Activated CD8-positive, alpha-beta T cell treated with anti-CD3 and anti-CD28 coated beads, Interleukin-2, amount 10 ng/mL, durations not matched to agents 7 days and 5 days (primary cell): Measurements from ENCODE around the gene TNS4. TPM values are rescaled to one million over a fixed set of nuclear protein-coding genes. Genes with fewer than 3 reads are reported as not detected.

Source experiments
- ATAC-seq: fragments of 150-1000 bp; cut with Tn5 transposase; one replicate; pipeline ENCODE4 v1.10.0; 2021; ENCODE audit warnings: moderate library complexity
- CTCF ChIA-PET: fragments of 350-600 bp; sonication (Branson Sonifier 250); formaldehyde crosslinking; loops from one replicate; lab custom pipeline; 2021; ENCODE audit warnings: antibody characterized with exemption; lab: Charles Lee
- POLR2A ChIA-PET: fragments of 350-600 bp; sonication (Branson Sonifier 250); formaldehyde crosslinking; loops from one replicate; lab custom pipeline; 2021; ENCODE audit warnings: antibody characterized with exemption; lab: Charles Lee
- DNase-seq: peaks from one replicate; pipeline ENCODE4 v3.0.0-alpha.2; 2020
- H3K27ac Mint-ChIP-seq: one replicate; pipeline ENCODE4 v1.8.0; 2021; ENCODE audit warnings: mild to moderate bottlenecking, mixed read lengths
- H3K27me3 Mint-ChIP-seq: one replicate; pipeline ENCODE4 v1.8.0; 2021; ENCODE audit warnings: low read depth, mixed read lengths
- H3K36me3 Mint-ChIP-seq: one replicate; pipeline ENCODE4 v1.8.0; 2021; ENCODE audit warnings: low read depth, mixed read lengths
- H3K4me1 Mint-ChIP-seq: one replicate; pipeline ENCODE4 v1.8.0; 2021; ENCODE audit warnings: low read depth, mixed read lengths
- H3K4me3 Mint-ChIP-seq: one replicate; pipeline ENCODE4 v1.8.0; 2021; ENCODE audit warnings: mild to moderate bottlenecking, mixed read lengths
- H3K9me3 Mint-ChIP-seq: one replicate; pipeline ENCODE4 v1.8.0; 2022; ENCODE audit warnings: mixed read lengths; ENCODE audit not compliant: insufficient read depth
- total RNA-seq, 2 experiments: library from RNA; stranded (reverse); gene quantifications; one replicate each; pipeline ENCODE4 v1.2.3, GENCODE V29; 2021

The TNS4 gene
- total RNA-seq, 2 experiments from 2014 or later, result 8.4 to 9.0 TPM

DNA sequence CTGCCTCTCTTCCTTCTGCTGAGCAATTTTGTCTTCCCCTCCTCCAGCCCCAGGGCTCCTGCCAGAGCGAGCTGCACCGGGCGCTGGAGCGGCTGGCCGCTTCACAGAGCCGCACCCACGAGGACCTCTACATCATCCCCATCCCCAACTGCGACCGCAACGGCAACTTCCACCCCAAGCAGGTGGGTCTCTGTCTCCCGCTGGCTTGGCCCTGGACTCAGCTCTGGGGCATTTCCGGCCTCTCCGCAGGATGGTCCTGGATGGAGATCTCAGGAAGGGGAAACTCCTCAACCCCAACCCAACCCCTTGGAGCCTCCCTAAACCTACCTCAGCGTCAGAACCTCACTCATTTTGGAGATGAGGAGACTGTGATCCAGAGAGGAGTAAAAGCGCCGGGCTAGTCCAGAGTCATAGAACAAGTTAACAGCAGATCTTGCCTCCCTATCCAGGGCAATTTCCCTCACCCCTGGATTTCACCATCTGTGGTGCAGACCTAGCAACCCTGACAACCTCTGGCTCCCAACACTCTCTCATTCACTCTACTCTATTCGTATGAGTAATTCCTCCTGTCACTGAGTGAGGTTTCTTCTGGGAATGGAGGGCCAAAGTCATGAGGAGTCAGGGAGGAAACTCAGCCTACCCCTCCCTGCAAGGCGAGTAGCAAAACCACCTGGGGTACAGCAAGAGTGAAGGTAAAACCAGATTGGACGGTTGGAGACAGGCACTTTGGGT is 47.4 kb downstream of the TNS4 start:
- POLR2A ChIA-PET, result no interaction called here
- Mint-ChIP-seq H3K27ac (no peak overlapping the region), H3K36me3 (peaks cover 20% of the 10 kb centered on the region), H3K4me1 (peaks cover 9% of the 10 kb centered on the region), H3K9me3 (no peaks in the 10 kb centered on the region), H3K27me3 (no peaks in the 10 kb centered on the region), H3K4me3 (no peak overlapping the region)
- DNase-seq (no peak), ATAC-seq (no peak)
- CTCF ChIA-PET, result interaction anchor here (0.8 to 2.7 kb wide), 4 partner anchors 10 to 105 kb away, joined by 3 to 11 read pairs (median 4); no protein-coding TSS in a partner anchor

DNA sequence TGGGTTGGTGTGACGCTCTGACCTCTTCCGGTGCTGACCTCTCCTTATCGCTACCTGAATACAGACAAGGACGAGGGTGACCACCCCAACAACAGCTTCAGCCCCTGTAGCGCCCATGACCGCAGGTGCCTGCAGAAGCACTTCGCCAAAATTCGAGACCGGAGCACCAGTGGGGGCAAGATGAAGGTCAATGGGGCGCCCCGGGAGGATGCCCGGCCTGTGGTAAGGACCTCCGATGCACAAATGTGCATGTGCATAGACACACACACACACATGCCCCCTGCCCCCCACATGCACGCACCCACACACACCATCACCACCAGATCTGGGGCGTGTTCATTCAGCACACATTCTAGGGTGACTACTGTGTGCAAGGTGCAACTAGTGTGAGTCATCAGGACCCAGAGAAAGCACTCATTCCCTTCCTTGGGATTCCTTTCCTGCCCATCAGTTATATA is 48.5 kb downstream of the TNS4 start:
- H3K36me3 Mint-ChIP-seq, result peaks cover 20% of the 10 kb centered on the region
- ChIA-PET CTCF (interaction anchor here (0.8 kb wide), 1 partner anchor 9 kb away, joined by 3 read pairs; no protein-coding TSS in a partner anchor), POLR2A (interaction anchor here (0.7 kb wide), 1 partner anchor 60 kb away, joined by 3 read pairs; no protein-coding TSS in a partner anchor)

DNA sequence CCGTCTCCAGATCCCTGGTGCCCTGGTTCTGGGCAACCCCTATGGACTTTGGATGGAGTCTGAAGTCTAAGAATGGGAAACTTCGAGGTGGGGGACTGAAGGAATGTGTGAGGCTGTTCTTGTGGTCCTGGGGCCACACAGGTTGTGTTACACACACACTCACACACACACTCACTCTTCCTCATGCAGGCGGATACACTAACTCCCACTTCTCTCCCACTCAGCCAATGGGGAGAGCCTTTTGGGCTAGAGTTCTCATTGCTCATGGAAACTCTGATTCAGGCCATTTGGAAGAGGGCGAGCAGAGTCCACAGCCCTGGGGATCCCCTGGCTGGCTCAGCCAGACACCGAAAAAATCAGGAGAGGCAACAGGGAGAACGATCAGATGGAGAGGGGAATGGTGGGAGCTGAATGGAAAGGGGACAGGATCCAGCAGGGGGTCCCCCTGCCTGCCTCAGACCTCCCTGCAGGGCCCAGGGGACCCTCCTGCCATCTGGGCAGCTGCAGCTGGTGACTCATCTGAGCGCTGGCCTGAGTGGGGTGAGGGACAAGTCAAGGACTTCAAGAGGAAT is 49.1 kb downstream of the TNS4 start:
- no peak overlapping the region for H3K27ac Mint-ChIP-seq
- no peaks in the 10 kb centered on the region for H3K27me3 Mint-ChIP-seq
- H3K36me3 Mint-ChIP-seq, result peaks cover 18% of the 10 kb centered on the region
- H3K4me3 Mint-ChIP-seq, result no peak overlapping the region
- peaks cover 24% of the 10 kb centered on the region for H3K4me1 Mint-ChIP-seq
- no peak for DNase-seq
- POLR2A ChIA-PET, result interaction anchor here (0.7 kb wide), 1 partner anchor 60 kb away, joined by 3 read pairs; no protein-coding TSS in a partner anchor
- no peak for ATAC-seq
- CTCF ChIA-PET, result interaction anchor here (0.7 to 6.7 kb wide), 3 partner anchors 24 to 80 kb away, joined by 3 to 50 read pairs (median 7); no protein-coding TSS in a partner anchor
- H3K9me3 Mint-ChIP-seq, result no peaks in the 10 kb centered on the region

More for the DNA sequence above, 48.5 kb downstream of the TNS4 start:
- DNase-seq, result no peak
- no peaks in the 10 kb centered on the region for H3K27me3 Mint-ChIP-seq
- peaks cover 19% of the 10 kb centered on the region for H3K4me1 Mint-ChIP-seq
- no peak overlapping the region for H3K4me3 Mint-ChIP-seq
- no peak overlapping the region for H3K27ac Mint-ChIP-seq
- no peaks in the 10 kb centered on the region for H3K9me3 Mint-ChIP-seq
- ATAC-seq, result no peak

DNA sequence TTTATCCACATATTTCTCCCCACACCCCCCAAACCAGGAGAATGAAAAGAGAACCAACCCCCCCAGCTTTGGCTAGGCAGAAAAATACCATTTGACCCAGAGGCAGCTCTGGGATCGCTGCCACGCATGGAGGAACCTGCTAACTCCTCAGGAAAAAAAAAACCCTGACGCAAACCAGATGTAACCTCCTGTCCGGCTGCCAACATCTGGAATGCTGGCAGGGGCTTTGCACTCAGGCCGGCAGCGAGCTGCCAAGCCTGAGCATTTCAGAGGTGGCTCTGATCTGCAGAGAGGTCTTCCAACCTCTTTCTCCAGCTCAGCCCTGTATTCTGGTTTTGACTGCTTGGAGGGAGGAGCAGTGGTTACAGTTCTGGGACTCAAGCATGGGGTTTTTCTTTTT is 50.0 kb downstream of the TNS4 start:
- H3K27ac Mint-ChIP-seq, result no peak overlapping the region
- peaks cover 18% of the 10 kb centered on the region for H3K36me3 Mint-ChIP-seq
- DNase-seq (no peak), ATAC-seq (no peak)
- H3K27me3 Mint-ChIP-seq, result no peaks in the 10 kb centered on the region
- no peaks in the 10 kb centered on the region for H3K9me3 Mint-ChIP-seq
- CTCF ChIA-PET, result interaction anchor here (0.7 to 6.7 kb wide), 5 partner anchors 10 to 81 kb away, joined by 3 to 50 read pairs (median 4); partner anchors contain the start of gene TOP2A
- POLR2A ChIA-PET, result interaction anchor here (0.9 to 1.2 kb wide), 2 partner anchors 33 to 105 kb away, joined by 3 to 4 read pairs; partner anchors contain the start of gene TOP2A
- H3K4me1 Mint-ChIP-seq, result peaks cover 31% of the 10 kb centered on the region
- H3K4me3 Mint-ChIP-seq, result no peak overlapping the region

DNA sequence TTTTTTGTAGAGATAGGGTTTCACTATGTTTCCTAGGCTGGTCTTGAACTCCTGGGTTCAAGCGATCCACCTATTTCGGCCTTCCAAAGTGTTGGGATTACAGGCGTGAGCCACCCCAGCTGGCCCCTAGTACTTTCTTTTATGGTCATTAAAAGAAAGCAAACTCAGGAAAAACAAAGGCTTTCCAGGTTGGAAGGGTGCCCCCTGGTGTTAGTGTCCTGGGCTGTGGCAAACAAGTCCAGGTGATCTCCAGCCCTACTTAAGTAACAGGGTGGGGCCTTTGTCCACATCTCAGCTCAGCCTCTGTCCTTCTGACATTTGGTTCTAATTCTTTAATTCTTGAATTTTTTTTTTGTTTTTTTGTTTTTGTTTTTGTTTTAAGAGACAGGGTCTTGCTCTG is 51.2 kb downstream of the TNS4 start:
- Mint-ChIP-seq H3K36me3 (peaks cover 12% of the 10 kb centered on the region), H3K4me3 (no peak overlapping the region), H3K4me1 (peaks cover 40% of the 10 kb centered on the region), H3K27me3 (no peaks in the 10 kb centered on the region), H3K27ac (no peak overlapping the region), H3K9me3 (no peaks in the 10 kb centered on the region)
- DNase-seq (peak; percentile 58), ATAC-seq (no peak)
- POLR2A ChIA-PET, result no interaction called here
- CTCF ChIA-PET, result interaction anchor here (0.6 to 6.7 kb wide), 13 partner anchors 8 to 110 kb away, joined by 3 to 50 read pairs (median 4); no protein-coding TSS in a partner anchor

DNA sequence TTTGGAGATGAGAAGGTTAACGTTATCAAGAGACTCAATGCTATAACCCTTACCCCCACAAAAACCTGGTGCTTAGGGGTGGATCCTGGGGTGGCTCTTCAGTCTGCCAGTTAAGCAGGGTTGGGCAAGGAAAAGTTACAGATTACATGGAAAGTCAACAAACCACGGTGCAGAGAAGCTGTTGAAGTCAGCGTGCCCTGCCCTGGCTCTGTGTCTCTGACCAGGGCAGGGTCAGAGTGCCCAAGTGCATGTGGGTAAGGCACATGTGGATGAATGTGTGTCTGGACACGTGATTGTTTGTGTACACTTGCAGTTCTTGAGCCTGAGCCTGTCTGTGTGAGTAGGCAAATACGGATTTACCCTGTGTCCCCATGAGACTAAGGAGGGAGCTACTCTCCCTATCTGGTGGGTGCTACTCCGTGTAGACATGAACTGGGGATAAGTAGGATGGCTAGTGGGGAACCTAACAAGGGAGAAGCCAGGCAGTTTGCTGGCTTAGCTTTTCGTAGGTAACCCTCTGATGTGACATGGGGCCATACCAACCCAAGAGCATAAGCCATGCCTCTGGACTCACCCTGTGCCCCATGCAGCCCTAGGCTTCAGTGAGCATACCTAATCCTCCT is 52.7 kb downstream of the TNS4 start:
- ATAC-seq, result no peak

DNA sequence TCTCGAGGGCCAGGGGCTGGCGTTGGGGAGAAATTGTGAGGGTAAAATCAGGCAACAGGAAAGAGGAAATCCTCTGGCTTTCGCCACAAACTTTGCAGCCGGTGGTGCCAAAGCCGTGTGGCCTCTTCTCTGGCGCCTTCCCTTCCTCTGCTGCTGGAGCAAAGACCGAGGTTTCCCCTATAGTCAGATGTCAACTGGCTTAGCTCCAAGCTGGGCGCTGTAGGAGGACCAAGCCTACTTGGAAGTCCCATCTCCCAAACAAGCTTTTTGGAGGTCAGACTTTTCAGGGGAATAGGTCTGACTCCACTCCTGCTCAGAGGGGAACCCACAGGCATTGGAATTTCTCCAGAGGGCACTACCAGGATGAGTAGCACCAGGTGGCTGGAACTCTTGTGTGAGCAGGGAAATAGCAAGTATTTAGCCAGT is 53.2 kb downstream of the TNS4 start:
- no peaks in the 10 kb centered on the region for H3K27me3 Mint-ChIP-seq
- ChIA-PET CTCF (interaction anchor here (0.9 to 6.7 kb wide), 10 partner anchors 7 to 112 kb away, joined by 3 to 50 read pairs (median 6); partner anchors contain the start of gene TOP2A), POLR2A (interaction anchor here (0.6 to 1.9 kb wide), 5 partner anchors 13 to 91 kb away, joined by 3 to 7 read pairs (median 5); no protein-coding TSS in a partner anchor)
- DNase-seq (peak; percentile 37), ATAC-seq (no peak)
- H3K4me1 Mint-ChIP-seq, result peaks cover 55% of the 10 kb centered on the region
- H3K27ac Mint-ChIP-seq, result peak overlapping the region; percentile 62
- H3K36me3 Mint-ChIP-seq, result peaks cover 6% of the 10 kb centered on the region
- no peaks in the 10 kb centered on the region for H3K9me3 Mint-ChIP-seq
- peak overlapping the region; percentile 24 for H3K4me3 Mint-ChIP-seq

More for the DNA sequence above, 52.7 kb downstream of the TNS4 start:
- ChIA-PET CTCF (interaction anchor here (0.8 to 6.7 kb wide), 14 partner anchors 11 to 317 kb away, joined by 3 to 50 read pairs (median 3); partner anchors contain the start of gene TOP2A), POLR2A (interaction anchor here (0.6 to 1.6 kb wide), 3 partner anchors 22 to 92 kb away, joined by 3 to 5 read pairs (median 5); no protein-coding TSS in a partner anchor)
- H3K27me3 Mint-ChIP-seq, result no peaks in the 10 kb centered on the region
- no peak for DNase-seq
- H3K4me1 Mint-ChIP-seq, result peaks cover 53% of the 10 kb centered on the region
- no peaks in the 10 kb centered on the region for H3K9me3 Mint-ChIP-seq
- H3K4me3 Mint-ChIP-seq, result no peak overlapping the region
- peaks cover 9% of the 10 kb centered on the region for H3K36me3 Mint-ChIP-seq
- peak overlapping the region; percentile 57 for H3K27ac Mint-ChIP-seq

DNA sequence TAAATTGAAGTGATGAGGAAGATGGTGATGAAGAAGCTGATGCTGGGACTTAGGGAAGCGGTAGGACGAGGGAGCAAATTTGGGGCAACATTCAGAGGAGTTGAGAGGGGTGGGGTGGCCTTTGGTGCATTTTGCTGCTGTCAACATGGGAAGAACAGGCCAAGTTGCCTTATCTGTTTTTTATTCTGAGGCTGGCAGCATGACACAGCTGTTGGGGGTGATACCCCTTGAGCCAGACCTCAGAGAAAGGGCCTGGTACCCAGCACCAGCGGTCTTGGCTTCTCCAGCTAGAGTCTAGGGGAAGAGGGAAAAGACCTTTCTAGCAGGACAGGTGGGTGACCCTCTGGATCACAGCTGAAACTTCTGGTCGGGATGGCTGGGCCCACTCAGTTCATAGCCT is 53.6 kb downstream of the TNS4 start:
- Mint-ChIP-seq H3K36me3 (peaks cover 6% of the 10 kb centered on the region), H3K27ac (peak overlapping the region; percentile 62), H3K9me3 (no peaks in the 10 kb centered on the region), H3K4me3 (peak overlapping the region; percentile 24), H3K27me3 (no peaks in the 10 kb centered on the region), H3K4me1 (peaks cover 55% of the 10 kb centered on the region)
- ATAC-seq (no peak), DNase-seq (no peak)
- ChIA-PET CTCF (interaction anchor here (0.9 to 6.7 kb wide), 11 partner anchors 8 to 113 kb away, joined by 3 to 50 read pairs (median 5); partner anchors contain the start of gene TOP2A), POLR2A (interaction anchor here (0.7 to 1.9 kb wide), 5 partner anchors 14 to 85 kb away, joined by 3 to 7 read pairs (median 4); partner anchors contain the start of gene TOP2A)

DNA sequence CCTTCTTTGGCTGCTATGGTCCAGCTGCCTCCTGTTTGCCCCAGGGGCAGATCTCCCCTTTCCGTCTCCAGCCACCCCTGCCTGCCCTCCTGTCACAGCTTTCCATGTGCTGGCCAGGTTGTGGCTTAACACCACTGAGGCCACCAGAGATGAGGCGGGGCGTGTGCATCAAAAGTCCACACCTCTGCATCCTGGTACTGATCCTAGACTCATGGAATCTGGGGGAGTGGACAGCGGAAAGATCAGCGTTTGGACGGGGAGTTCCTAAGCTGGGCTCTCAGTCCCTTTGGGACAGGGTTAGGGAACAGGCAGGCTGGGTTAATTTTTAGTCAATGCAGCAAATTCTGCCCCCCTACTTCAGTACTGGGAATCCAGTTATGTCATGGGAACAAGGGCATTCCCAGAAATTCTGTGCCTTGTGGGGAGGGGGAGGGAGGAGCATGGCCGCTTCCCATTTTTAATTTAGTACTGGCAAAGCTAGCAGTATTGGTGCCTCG is 54.2 kb downstream of the TNS4 start:
- Mint-ChIP-seq H3K4me1 (peaks cover 59% of the 10 kb centered on the region), H3K36me3 (peaks cover 3% of the 10 kb centered on the region), H3K4me3 (no peak overlapping the region), H3K27ac (peak overlapping the region; percentile 16), H3K27me3 (no peaks in the 10 kb centered on the region), H3K9me3 (no peaks in the 10 kb centered on the region)
- ATAC-seq (no peak), DNase-seq (no peak)
- POLR2A ChIA-PET, result interaction anchor here (0.7 to 1.9 kb wide), 6 partner anchors 8 to 86 kb away, joined by 3 to 7 read pairs (median 4); partner anchors contain the start of gene TOP2A
- CTCF ChIA-PET, result interaction anchor here (1.3 to 6.7 kb wide), 7 partner anchors 8 to 96 kb away, joined by 3 to 50 read pairs (median 6); no protein-coding TSS in a partner anchor

DNA sequence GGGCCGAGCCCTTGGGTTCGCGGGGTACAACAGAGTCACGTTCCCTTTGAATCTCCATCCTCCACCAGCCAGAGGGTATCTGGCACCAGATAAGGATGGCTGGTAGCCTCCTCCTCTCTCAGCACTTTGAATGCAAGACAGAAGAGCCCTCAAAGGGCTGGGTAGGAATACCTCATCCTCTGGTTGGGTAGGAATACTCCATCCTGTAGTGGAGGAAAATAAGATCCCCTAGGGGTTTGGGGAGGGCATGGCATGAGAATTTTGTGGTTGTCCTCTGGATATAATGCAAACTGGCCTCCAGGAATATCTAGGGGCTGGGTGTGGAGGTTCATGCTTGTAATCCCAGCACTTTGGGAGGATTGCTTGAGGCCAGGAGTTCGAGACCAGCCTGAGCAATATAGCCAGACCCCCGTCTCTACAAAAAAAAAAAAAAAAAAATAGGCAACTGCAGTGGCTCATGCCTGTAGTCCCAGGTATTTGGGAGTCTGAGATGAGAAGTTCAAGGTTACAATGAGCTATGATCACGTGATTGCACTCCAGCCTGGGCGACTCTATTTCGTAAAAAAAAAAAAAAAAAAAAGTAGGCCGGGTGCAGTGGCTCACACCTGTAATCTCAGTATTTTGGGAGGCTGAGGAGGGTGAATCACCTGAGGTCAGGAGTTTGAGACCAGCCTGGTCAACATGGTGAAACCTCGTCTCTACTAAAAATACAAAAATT is 55.5 kb downstream of the TNS4 start:
- Mint-ChIP-seq H3K27ac (peak overlapping the region; percentile 92), H3K27me3 (no peaks in the 10 kb centered on the region), H3K4me1 (peaks cover 62% of the 10 kb centered on the region), H3K4me3 (peak overlapping the region; percentile 82), H3K9me3 (no peaks in the 10 kb centered on the region), H3K36me3 (peaks cover 2% of the 10 kb centered on the region)
- ATAC-seq, result no peak
- CTCF ChIA-PET, result interaction anchor here (2.5 to 6.7 kb wide), 5 partner anchors 71 to 144 kb away, joined by 6 to 78 read pairs (median 15); no protein-coding TSS in a partner anchor
- DNase-seq, result no peak
- POLR2A ChIA-PET, result interaction anchor here (0.7 to 1.1 kb wide), 3 partner anchors 9 to 1415 kb away, joined by 3 read pairs; no protein-coding TSS in a partner anchor
